ENCODE measurements around the gene PGC. TPM values are rescaled to one million over a fixed set of nuclear protein-coding genes. Genes with fewer than 3 reads are reported as not detected.
A peak's percentile ranks its signal among the peaks of the same experiment; 100 is the strongest.
"Not testable (repeated sequence)": the region's sequence is repeated elsewhere in the genome, so short reads cannot be mapped to it uniquely, and the experiment has no call there.

The PGC gene
- total RNA-seq, 3 donors from 2014 or later, result 0.14 to 0.38 (median 0.24) TPM

- H3K9me3 Mint-ChIP-seq; H3K4me1 Mint-ChIP-seq (ENCODE audit: low read depth); H3K36me3 Mint-ChIP-seq (ENCODE audit: insufficient read depth); ATAC-seq; DNase-seq; H3K4me3 Mint-ChIP-seq; H3K27me3 Mint-ChIP-seq (ENCODE audit: low read depth): not testable (repeated sequence)
Observed at GRCh38 chr6:41766043-41766664, 19.0 kb upstream of the PGC start.

- peaks cover 2% of the 10 kb centered on the region for H3K27me3 Mint-ChIP-seq (ENCODE audit: low read depth)
- H3K36me3 Mint-ChIP-seq (ENCODE audit: insufficient read depth), result no peaks in the 10 kb centered on the region
- H3K9me3 Mint-ChIP-seq, result no peaks in the 10 kb centered on the region
- ATAC-seq (no peak), DNase-seq (no peak)
- peaks cover 1% of the 10 kb centered on the region for H3K4me1 Mint-ChIP-seq (ENCODE audit: low read depth)
- no peak overlapping the region for H3K4me3 Mint-ChIP-seq
Observed at GRCh38 chr6:41763470-41763869, 16.3 kb upstream of the PGC start.

- Mint-ChIP-seq H3K27me3 (ENCODE audit: low read depth) (peaks cover 2% of the 10 kb centered on the region), H3K9me3 (no peaks in the 10 kb centered on the region), H3K36me3 (ENCODE audit: insufficient read depth) (no peaks in the 10 kb centered on the region), H3K4me1 (ENCODE audit: low read depth) (no peaks in the 10 kb centered on the region), H3K4me3 (no peak overlapping the region)
- ATAC-seq (no peak), DNase-seq (no peak)
Observed at GRCh38 chr6:41759905-41760579, 12.8 kb upstream of the PGC start.

- no peaks in the 10 kb centered on the region for H3K4me1 Mint-ChIP-seq (ENCODE audit: low read depth)
- ATAC-seq, result no peak
- no peaks in the 10 kb centered on the region for H3K9me3 Mint-ChIP-seq
- no peaks in the 10 kb centered on the region for H3K36me3 Mint-ChIP-seq (ENCODE audit: insufficient read depth)
- H3K4me3 Mint-ChIP-seq, result no peak overlapping the region
- DNase-seq, result no peak
- peaks cover 2% of the 10 kb centered on the region for H3K27me3 Mint-ChIP-seq (ENCODE audit: low read depth)
Observed at GRCh38 chr6:41759106-41759904, 12.1 kb upstream of the PGC start.

- DNase-seq (no peak), ATAC-seq (no peak)
- Mint-ChIP-seq H3K4me1 (ENCODE audit: low read depth) (no peaks in the 10 kb centered on the region), H3K4me3 (no peak overlapping the region), H3K36me3 (ENCODE audit: insufficient read depth) (no peaks in the 10 kb centered on the region), H3K9me3 (no peaks in the 10 kb centered on the region), H3K27me3 (ENCODE audit: low read depth) (peaks cover 2% of the 10 kb centered on the region)
Observed at GRCh38 chr6:41758641-41759035, 11.4 kb upstream of the PGC start.

GRCh38 chr6:41757931-41758640, 10.9 kb upstream of the PGC start:
- Mint-ChIP-seq H3K4me3 (no peak overlapping the region), H3K9me3 (no peaks in the 10 kb centered on the region), H3K4me1 (ENCODE audit: low read depth) (no peaks in the 10 kb centered on the region), H3K27me3 (ENCODE audit: low read depth) (peaks cover 2% of the 10 kb centered on the region), H3K36me3 (ENCODE audit: insufficient read depth) (no peaks in the 10 kb centered on the region)
- peak in 1 of 2 donors; percentile 46 for ATAC-seq
- no peak for DNase-seq

- Mint-ChIP-seq H3K27me3 (ENCODE audit: low read depth) (no peaks in the 10 kb centered on the region), H3K9me3 (no peaks in the 10 kb centered on the region), H3K36me3 (ENCODE audit: insufficient read depth) (no peaks in the 10 kb centered on the region), H3K4me3 (no peak overlapping the region), H3K4me1 (ENCODE audit: low read depth) (no peaks in the 10 kb centered on the region)
- DNase-seq (no peak), ATAC-seq (no peak)
Observed at GRCh38 chr6:41757271-41757670, 10.1 kb upstream of the PGC start.

- no peaks in the 10 kb centered on the region for H3K9me3 Mint-ChIP-seq
- no peaks in the 10 kb centered on the region for H3K36me3 Mint-ChIP-seq (ENCODE audit: insufficient read depth)
- DNase-seq (no peak), ATAC-seq (no peak)
- H3K27me3 Mint-ChIP-seq (ENCODE audit: low read depth), result no peaks in the 10 kb centered on the region
- no peak overlapping the region for H3K4me3 Mint-ChIP-seq
- no peaks in the 10 kb centered on the region for H3K4me1 Mint-ChIP-seq (ENCODE audit: low read depth)
Observed at GRCh38 chr6:41756354-41756753, 9.2 kb upstream of the PGC start.

- Mint-ChIP-seq H3K27me3 (ENCODE audit: low read depth) (no peaks in the 10 kb centered on the region), H3K9me3 (no peaks in the 10 kb centered on the region), H3K4me3 (no peak overlapping the region), H3K36me3 (ENCODE audit: insufficient read depth) (no peaks in the 10 kb centered on the region), H3K4me1 (ENCODE audit: low read depth) (no peaks in the 10 kb centered on the region)
- ATAC-seq (no peak), DNase-seq (no peak)
Observed at GRCh38 chr6:41755895-41756294, 8.7 kb upstream of the PGC start.

GRCh38 chr6:41750374-41750773, 3.2 kb upstream of the PGC start:
- ATAC-seq, result no peak

GRCh38 chr6:41748542-41748941, 1.3 kb upstream of the PGC start:
- ATAC-seq (no peak), DNase-seq (no peak)
- no peaks in the 10 kb centered on the region for H3K4me1 Mint-ChIP-seq (ENCODE audit: low read depth)
- no peaks in the 10 kb centered on the region for H3K9me3 Mint-ChIP-seq
- H3K36me3 Mint-ChIP-seq (ENCODE audit: insufficient read depth), result no peaks in the 10 kb centered on the region
- no peaks in the 10 kb centered on the region for H3K27me3 Mint-ChIP-seq (ENCODE audit: low read depth)
- H3K4me3 Mint-ChIP-seq, result no peak overlapping the region

More at GRCh38 chr6:41750374-41750773, 3.2 kb upstream of the PGC start:
- Mint-ChIP-seq H3K9me3 (no peaks in the 10 kb centered on the region), H3K27me3 (ENCODE audit: low read depth) (no peaks in the 10 kb centered on the region), H3K36me3 (ENCODE audit: insufficient read depth) (no peaks in the 10 kb centered on the region), H3K4me3 (no peak overlapping the region), H3K4me1 (ENCODE audit: low read depth) (no peaks in the 10 kb centered on the region)
- no peak for DNase-seq

GRCh38 chr6:41748102-41748477, 893 bp upstream of the PGC start:
- no peak for DNase-seq
- no peaks in the 10 kb centered on the region for H3K36me3 Mint-ChIP-seq (ENCODE audit: insufficient read depth)
- no peaks in the 10 kb centered on the region for H3K9me3 Mint-ChIP-seq
- H3K27me3 Mint-ChIP-seq (ENCODE audit: low read depth), result no peaks in the 10 kb centered on the region
- no peak overlapping the region for H3K4me3 Mint-ChIP-seq
- ATAC-seq, result no peak
- H3K4me1 Mint-ChIP-seq (ENCODE audit: low read depth), result no peaks in the 10 kb centered on the region

GRCh38 chr6:41746107-41746506, 1.1 kb downstream of the PGC start:
- Mint-ChIP-seq H3K36me3 (ENCODE audit: insufficient read depth) (no peaks in the 10 kb centered on the region), H3K9me3 (no peaks in the 10 kb centered on the region), H3K4me3 (no peak overlapping the region)

GRCh38 chr6:41744236-41744787, 2.9 kb downstream of the PGC start:
- Mint-ChIP-seq H3K4me3 (no peak overlapping the region), H3K4me1 (ENCODE audit: low read depth) (no peaks in the 10 kb centered on the region), H3K27me3 (ENCODE audit: low read depth) (no peaks in the 10 kb centered on the region), H3K36me3 (ENCODE audit: insufficient read depth) (no peaks in the 10 kb centered on the region), H3K9me3 (no peaks in the 10 kb centered on the region)
- ATAC-seq, result no peak
- no peak for DNase-seq

More at GRCh38 chr6:41746107-41746506, 1.1 kb downstream of the PGC start:
- ATAC-seq, result no peak
- Mint-ChIP-seq H3K27me3 (ENCODE audit: low read depth) (no peaks in the 10 kb centered on the region), H3K4me1 (ENCODE audit: low read depth) (no peaks in the 10 kb centered on the region)
- no peak for DNase-seq

Data from activated T-cell treated with anti-CD3 and anti-CD28 coated beads, Interleukin-2, amount 50 U/mL, for 4 hours (primary cell).